SJCRH30 (cell line): Measurements from ENCODE around the gene FLNB. TPM values are rescaled to one million over a fixed set of nuclear protein-coding genes. Genes with fewer than 3 reads are reported as not detected.
A peak's percentile ranks its signal among the peaks of the same experiment; 100 is the strongest.
"Not testable (repeated sequence)": the region's sequence is repeated elsewhere in the genome, so short reads cannot be mapped to it uniquely, and the experiment has no call there.

Experiments used
- DNase-seq, 2 experiments: peaks; one replicate each; pipeline ENCODE4 v3.0.0-alpha.2; 2015 to 2020
- H3K27ac ChIP-seq: fragments of 250-450 bp; sonication (Bioruptor Pico); 2 replicates; pipeline ENCODE4 v1.5.1; 2020; ENCODE audit warnings: mild to moderate bottlenecking, moderate library complexity
- H3K27me3 ChIP-seq: fragments of 250-450 bp; sonication (Bioruptor Pico); 2 replicates; pipeline ENCODE4 v1.5.1; 2020; ENCODE audit warnings: mild to moderate bottlenecking, moderate library complexity
- H3K36me3 ChIP-seq: fragments of 250-450 bp; sonication (Bioruptor Pico); 2 replicates; pipeline ENCODE4 v1.5.1; 2020; ENCODE audit warnings: mild to moderate bottlenecking, moderate library complexity
- H3K4me1 ChIP-seq: fragments of 250-450 bp; sonication (Bioruptor Pico); 2 replicates; pipeline ENCODE4 v1.5.1; 2020; ENCODE audit warnings: mild to moderate bottlenecking, moderate library complexity
- H3K4me3 ChIP-seq: fragments of 250-450 bp; sonication (Bioruptor Pico); 2 replicates; pipeline ENCODE4 v1.5.1; 2020; ENCODE audit warnings: mild to moderate bottlenecking, moderate library complexity
- H3K9me3 ChIP-seq: fragments of 250-450 bp; sonication (Bioruptor Pico); replicated peaks from 2 replicates; pipeline ENCODE4 v1.5.1; 2020; ENCODE audit warnings: mild to moderate bottlenecking, moderate library complexity
- total RNA-seq: library from RNA; depleted of rRNA; stranded (reverse); fragments of >200 nt; shearing (Covaris generic); gene quantifications from 2 replicates; pipeline ENCODE4 v1.2.3, GENCODE V29; 2014

FLNB gene
- total RNA-seq, 1 experiment from 2014 or later, result 22.5 TPM

DNA sequence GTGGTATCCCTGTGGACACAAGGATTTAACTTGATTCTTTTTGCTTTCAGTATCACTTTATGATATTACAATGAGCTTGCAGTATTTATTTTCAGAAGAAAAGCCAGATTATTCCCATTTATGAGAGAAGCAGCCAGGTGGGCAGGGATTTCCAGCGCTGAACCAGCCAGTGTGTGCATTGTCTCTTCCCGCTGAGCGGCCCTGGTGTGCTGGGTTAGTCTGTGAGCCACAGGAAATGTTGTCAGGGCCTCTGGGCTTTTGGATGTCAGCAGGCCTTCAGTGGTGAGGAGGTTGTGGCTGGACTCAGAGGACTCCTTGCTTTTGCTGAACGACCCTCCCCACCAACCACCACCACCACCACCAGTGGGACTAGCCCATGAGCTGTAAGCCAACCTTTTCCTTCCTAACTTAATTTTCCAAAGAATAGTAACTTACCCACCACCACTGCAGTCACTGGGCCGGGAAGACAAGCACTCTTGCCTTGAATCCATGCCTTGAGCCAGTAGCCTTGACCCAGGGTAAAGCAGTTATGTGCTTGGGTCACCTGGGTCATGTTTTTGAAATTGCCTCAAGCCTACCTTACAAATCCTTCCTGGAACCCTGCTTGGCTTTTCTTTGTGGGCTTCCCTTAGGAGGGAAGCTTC is 33.1 kb downstream of the FLNB start:
- no peaks in the 10 kb centered on the region for H3K27me3 ChIP-seq
- H3K27ac ChIP-seq, result peak overlapping the region; percentile 82
- H3K4me1 ChIP-seq, result peaks cover 36% of the 10 kb centered on the region

GRCh38 chr3:58041826-58042324 is 33.7 kb downstream of the FLNB start:
- peaks cover 36% of the 10 kb centered on the region for H3K4me1 ChIP-seq
- no peaks in the 10 kb centered on the region for H3K36me3 ChIP-seq
- peak overlapping the region; percentile 82 for H3K27ac ChIP-seq
- H3K9me3 ChIP-seq, result no peaks in the 10 kb centered on the region
- no peak overlapping the region for H3K4me3 ChIP-seq
- DNase-seq, result peak; percentile 89 to 92
- H3K27me3 ChIP-seq, result no peaks in the 10 kb centered on the region

More for the DNA sequence above, 33.1 kb downstream of the FLNB start:
- H3K4me3 ChIP-seq, result no peak overlapping the region
- no peaks in the 10 kb centered on the region for H3K9me3 ChIP-seq
- DNase-seq, result peak; percentile 71 to 76
- no peaks in the 10 kb centered on the region for H3K36me3 ChIP-seq

- Histone ChIP-seq H3K36me3 (no peaks in the 10 kb centered on the region), H3K27ac (no peak overlapping the region), H3K4me1 (peaks cover 36% of the 10 kb centered on the region), H3K27me3 (no peaks in the 10 kb centered on the region), H3K4me3 (no peak overlapping the region), H3K9me3 (no peaks in the 10 kb centered on the region)
- no peak for DNase-seq
Observed at GRCh38 chr3:58042947-58043707, 34.9 kb downstream of the FLNB start.

GRCh38 chr3:58043933-58044332 is 35.7 kb downstream of the FLNB start:
- Histone ChIP-seq H3K9me3 (no peaks in the 10 kb centered on the region), H3K4me3 (no peak overlapping the region), H3K27ac (no peak overlapping the region), H3K27me3 (no peaks in the 10 kb centered on the region), H3K4me1 (peaks cover 44% of the 10 kb centered on the region), H3K36me3 (no peaks in the 10 kb centered on the region)
- DNase-seq, result no peak

- Histone ChIP-seq H3K9me3 (no peaks in the 10 kb centered on the region), H3K36me3 (no peaks in the 10 kb centered on the region), H3K27ac (no peak overlapping the region), H3K27me3 (no peaks in the 10 kb centered on the region), H3K4me3 (no peak overlapping the region), H3K4me1 (peaks cover 47% of the 10 kb centered on the region)
- no peak for DNase-seq
Observed at GRCh38 chr3:58044691-58045483, 36.7 kb downstream of the FLNB start.

DNA sequence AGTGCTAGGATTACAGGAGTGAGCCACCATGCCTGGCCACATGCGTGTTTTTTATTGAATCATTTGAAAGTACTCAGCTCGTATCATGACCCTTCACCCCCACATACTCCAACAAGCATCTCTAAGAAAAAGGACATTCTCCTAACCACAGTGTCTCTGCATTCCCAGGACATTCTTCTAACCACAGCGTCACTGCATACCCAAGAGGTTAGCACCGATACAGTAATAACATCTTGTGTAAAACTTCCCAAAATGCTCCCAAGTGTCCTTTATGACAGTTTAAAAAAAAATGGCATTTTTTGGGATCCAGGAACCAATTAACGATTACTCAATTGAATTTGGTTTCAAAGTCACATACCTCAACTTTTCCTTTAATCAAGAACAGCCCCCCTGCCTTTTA is 39.6 kb downstream of the FLNB start:
- Histone ChIP-seq H3K4me1 (peaks cover 34% of the 10 kb centered on the region), H3K4me3 (no peak overlapping the region), H3K36me3 (no peaks in the 10 kb centered on the region), H3K27me3 (no peaks in the 10 kb centered on the region), H3K27ac (no peak overlapping the region), H3K9me3 (no peaks in the 10 kb centered on the region)
- DNase-seq, result no peak

DNA sequence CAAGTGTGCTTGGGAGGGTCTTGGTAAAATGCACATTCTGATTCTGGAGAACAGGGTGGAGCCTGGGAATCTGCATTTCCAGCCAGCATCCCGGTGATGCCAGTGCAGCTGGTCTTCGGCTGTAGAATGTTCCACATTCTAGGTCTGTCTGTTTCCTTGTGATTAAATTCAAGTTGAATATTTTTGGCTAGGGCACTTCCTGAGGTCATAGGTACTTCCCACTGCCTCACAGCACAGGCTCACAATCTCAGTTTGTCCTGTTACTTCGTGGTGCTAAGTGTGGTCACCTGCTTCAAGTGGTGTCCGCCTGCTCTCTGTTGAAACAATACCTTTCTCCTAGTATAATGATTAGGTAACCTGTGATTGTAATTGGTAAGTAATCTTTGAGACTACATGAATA is 40.1 kb downstream of the FLNB start:
- H3K9me3 ChIP-seq, result no peaks in the 10 kb centered on the region
- no peak overlapping the region for H3K4me3 ChIP-seq
- no peaks in the 10 kb centered on the region for H3K36me3 ChIP-seq
- H3K27ac ChIP-seq, result peak overlapping the region; percentile 74; the same call in 1 of the 2 replicates
- peaks cover 29% of the 10 kb centered on the region for H3K4me1 ChIP-seq
- DNase-seq, result no peak
- no peaks in the 10 kb centered on the region for H3K27me3 ChIP-seq

DNA sequence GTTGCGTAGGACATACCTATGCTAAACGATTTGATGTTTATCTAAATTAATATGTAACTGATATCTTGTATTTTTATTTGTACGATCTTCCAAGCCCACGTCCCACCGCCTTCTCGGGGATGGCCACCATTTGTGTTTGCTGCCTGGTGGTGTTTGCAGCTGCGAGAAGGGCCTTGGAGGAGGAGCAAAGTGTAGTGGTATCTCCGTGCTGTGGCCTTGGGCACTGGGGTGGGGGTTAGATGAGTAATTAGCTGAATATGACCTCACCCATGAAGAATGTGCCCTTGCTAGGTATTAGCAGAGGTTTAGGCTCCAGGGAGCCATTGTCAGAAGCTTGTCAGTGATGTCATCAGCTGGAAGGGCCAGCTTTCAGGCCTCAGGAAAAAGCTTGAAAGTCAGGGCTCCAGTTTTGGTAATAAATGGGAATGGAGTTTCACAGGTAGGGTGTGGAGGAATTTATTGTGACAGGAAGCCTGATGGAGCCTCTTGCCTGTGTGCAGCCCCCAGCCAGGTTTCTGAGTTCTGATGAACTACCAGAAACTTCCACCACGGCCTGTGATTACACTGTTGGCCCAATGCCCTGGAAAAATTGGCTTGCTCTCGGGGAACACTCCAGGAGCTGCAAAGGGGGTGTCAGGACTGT is 41.0 kb downstream of the FLNB start:
- no peaks in the 10 kb centered on the region for H3K9me3 ChIP-seq
- H3K4me1 ChIP-seq, result peaks cover 27% of the 10 kb centered on the region
- peak overlapping the region; percentile 74 for H3K27ac ChIP-seq
- 0 out of 2 replicates have a peak overlapping the region, but pooled peaks have one; percentile 7 for H3K4me3 ChIP-seq
- H3K36me3 ChIP-seq, result no peaks in the 10 kb centered on the region
- no peaks in the 10 kb centered on the region for H3K27me3 ChIP-seq
- peak; percentile 84 to 85 for DNase-seq

GRCh38 chr3:58051196-58051595 is 43.0 kb downstream of the FLNB start:
- Histone ChIP-seq H3K36me3 (no peaks in the 10 kb centered on the region), H3K4me3 (no peak overlapping the region), H3K27ac (no peak overlapping the region), H3K9me3 (no peaks in the 10 kb centered on the region), H3K4me1 (peaks cover 27% of the 10 kb centered on the region), H3K27me3 (no peaks in the 10 kb centered on the region)
- DNase-seq, result no peak

- H3K27ac ChIP-seq, result peak overlapping the region; percentile 55
- not testable (repeated sequence) for H3K9me3 ChIP-seq, H3K4me3 ChIP-seq, H3K27me3 ChIP-seq, DNase-seq, H3K36me3 ChIP-seq
- peaks cover 27% of the 10 kb centered on the region for H3K4me1 ChIP-seq
Observed at GRCh38 chr3:58051658-58052261, 43.5 kb downstream of the FLNB start.

DNA sequence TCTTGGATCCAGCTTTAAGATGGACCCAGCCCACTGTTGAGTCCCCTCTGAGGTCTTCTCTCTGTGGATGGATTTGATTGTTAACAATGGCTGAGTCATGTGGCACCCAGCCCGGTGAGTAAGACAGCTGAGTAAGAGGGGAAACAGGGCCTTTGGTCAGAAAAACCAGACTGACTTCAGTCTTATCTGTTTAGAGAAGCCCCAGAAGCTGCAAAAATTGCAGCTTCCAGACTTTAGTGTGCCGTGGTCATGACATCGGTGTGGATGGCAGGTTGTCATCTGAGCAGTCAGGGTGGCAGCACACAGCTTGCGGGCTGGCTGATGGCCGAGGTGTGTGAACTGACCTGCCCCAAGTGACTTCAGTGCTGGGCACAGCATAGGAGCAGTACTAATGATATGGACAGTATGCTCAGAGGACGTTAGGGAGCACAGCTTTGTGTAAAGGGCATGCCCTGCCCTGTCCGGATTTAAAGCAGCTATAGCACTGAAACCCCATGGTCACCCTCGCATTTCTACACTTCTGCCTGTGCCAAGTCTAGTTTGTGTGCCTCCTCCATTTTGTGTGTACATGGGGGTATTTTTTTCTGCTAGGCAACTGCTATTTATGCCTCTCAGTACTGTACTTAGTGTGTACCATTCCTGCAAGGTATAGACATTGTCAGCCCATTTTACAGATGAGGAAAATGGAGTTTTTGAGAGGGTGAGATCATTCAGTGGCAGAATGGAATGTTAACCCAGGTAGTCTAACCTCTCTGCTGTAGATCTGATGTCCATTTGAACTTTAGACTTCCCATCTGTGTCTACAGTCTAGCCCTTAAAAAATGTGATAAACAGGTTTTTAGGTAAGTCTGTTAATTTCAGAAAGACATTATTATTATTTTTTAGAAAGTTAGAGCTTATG is 44.4 kb downstream of the FLNB start:
- DNase-seq, result peak; percentile 56 to 66
- peak overlapping the region; percentile 55 for H3K27ac ChIP-seq
- H3K4me1 ChIP-seq, result peaks cover 27% of the 10 kb centered on the region
- H3K9me3 ChIP-seq, result no peaks in the 10 kb centered on the region
- no peaks in the 10 kb centered on the region for H3K27me3 ChIP-seq
- H3K4me3 ChIP-seq, result no peak overlapping the region
- H3K36me3 ChIP-seq, result no peaks in the 10 kb centered on the region

- Histone ChIP-seq H3K27me3 (no peaks in the 10 kb centered on the region), H3K9me3 (no peaks in the 10 kb centered on the region), H3K4me1 (peaks cover 27% of the 10 kb centered on the region), H3K4me3 (no peak overlapping the region), H3K36me3 (no peaks in the 10 kb centered on the region), H3K27ac (no peak overlapping the region)
- no peak for DNase-seq
Observed at GRCh38 chr3:58054652-58055051, 46.4 kb downstream of the FLNB start.

- H3K4me1 ChIP-seq, result peaks cover 27% of the 10 kb centered on the region
- no peaks in the 10 kb centered on the region for H3K36me3 ChIP-seq
- DNase-seq, result no peak
- H3K27me3 ChIP-seq, result no peaks in the 10 kb centered on the region
- H3K27ac ChIP-seq, result no peak overlapping the region
- H3K9me3 ChIP-seq, result no peaks in the 10 kb centered on the region
- H3K4me3 ChIP-seq, result no peak overlapping the region
Observed at GRCh38 chr3:58055314-58055713, 47.1 kb downstream of the FLNB start.
